B cell (primary cell): ENCODE results near the gene CTSL.

Experiments used
- CTCF ChIP-seq: fragments of 200-600 bp; IDR thresholded peaks from one replicate; pipeline ENCODE4 v1.8.0; 2022; ENCODE audit warnings: antibody characterized with exemption, mild to moderate bottlenecking
- EZH2 ChIP-seq: IDR thresholded peaks from 2 replicates; pipeline ENCODE4 v1.6.1; 2012; ENCODE audit warnings: borderline replicate concordance, low read depth, mild to moderate bottlenecking, moderate library complexity, low read length; ENCODE audit not compliant: insufficient read depth, poor library complexity, severe bottlenecking

- TF ChIP-seq CTCF (no peak), EZH2 (no peak)
Measured at GRCh38 chr9:87687207-87687606, 38.7 kb upstream of the CTSL start.
